GM21526 (cell line): ENCODE results near the gene ISCU.
A peak's percentile ranks its signal among the peaks of the same experiment; 100 is the strongest.

Experiments
- ATAC-seq: cut with Tn5 transposase; IDR thresholded peaks from one replicate; pipeline ENCODE4 v1.9.1; 2021; ENCODE audit warnings: moderate library complexity; ENCODE audit not compliant: unreplicated experiment, low FRiP score

Gene ISCU

DNA sequence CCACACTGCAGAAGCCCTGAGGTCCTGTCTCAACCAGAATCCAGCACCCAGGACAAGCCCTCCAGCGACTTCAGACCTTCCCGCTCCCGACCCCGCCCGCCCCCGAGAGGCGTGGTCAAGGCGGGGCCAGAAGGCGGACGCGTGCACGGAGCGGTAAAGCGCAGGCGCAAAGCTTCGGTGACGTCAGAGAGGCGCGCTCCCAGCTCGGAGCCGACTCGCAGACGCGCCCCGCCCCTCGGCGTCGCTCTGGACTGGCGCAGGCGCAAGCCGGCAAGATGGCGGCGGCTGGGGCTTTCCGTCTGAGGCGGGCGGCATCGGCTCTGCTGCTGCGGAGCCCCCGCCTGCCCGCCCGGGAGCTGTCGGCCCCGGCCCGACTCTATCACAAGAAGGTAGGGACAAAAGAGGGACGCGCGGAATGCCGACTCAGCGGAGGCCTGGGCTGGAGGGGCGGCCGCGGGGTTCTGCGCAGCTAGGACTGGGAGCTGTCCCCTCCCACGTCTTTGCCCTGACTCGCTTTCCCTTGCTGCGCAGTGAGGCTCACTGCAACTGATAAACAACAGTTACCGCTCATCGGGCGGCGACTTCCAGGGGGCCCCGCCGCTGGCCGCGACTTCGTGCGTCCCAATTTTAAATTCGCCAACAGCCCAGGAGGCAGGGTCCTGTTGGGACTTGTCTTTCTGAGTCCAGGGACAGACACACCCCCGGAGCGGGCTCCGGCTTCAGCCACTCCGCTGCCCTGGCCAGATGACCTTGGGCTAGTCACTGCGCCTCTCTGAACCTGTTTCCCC lies at the start of gene ISCU:
ISCU (plus strand) TSS at position 249 of the 788 bp plus-strand sequence; CDS start at position 276, 27 bp downstream.
- ATAC-seq, result peak; percentile 52

DNA sequence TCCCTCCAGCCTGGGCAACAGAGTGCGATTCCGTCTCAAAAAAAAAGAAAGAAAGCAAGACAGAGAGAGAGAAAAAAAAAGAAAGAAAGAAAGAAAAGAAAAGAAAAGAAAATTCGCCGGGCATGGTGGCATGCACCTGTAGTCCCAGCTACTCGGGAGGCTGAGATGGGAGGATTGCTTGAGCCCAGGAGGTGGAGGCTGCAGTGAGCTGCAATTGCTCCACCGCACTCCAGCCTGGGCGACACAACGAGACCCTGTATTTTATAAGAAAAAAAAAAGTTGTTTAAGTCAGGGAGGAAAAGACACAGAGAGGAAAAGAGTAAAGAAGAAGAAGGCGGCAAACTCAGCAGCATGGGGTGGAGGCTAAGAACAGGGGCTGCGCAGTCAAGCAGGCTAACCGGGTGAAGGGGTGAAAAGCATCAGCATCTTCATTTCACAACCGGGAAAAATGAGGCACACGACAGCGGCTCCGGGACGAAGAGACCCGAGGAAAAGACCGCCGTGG lies 47.9 kb upstream of the ISCU start:
- no peak for ATAC-seq

DNA sequence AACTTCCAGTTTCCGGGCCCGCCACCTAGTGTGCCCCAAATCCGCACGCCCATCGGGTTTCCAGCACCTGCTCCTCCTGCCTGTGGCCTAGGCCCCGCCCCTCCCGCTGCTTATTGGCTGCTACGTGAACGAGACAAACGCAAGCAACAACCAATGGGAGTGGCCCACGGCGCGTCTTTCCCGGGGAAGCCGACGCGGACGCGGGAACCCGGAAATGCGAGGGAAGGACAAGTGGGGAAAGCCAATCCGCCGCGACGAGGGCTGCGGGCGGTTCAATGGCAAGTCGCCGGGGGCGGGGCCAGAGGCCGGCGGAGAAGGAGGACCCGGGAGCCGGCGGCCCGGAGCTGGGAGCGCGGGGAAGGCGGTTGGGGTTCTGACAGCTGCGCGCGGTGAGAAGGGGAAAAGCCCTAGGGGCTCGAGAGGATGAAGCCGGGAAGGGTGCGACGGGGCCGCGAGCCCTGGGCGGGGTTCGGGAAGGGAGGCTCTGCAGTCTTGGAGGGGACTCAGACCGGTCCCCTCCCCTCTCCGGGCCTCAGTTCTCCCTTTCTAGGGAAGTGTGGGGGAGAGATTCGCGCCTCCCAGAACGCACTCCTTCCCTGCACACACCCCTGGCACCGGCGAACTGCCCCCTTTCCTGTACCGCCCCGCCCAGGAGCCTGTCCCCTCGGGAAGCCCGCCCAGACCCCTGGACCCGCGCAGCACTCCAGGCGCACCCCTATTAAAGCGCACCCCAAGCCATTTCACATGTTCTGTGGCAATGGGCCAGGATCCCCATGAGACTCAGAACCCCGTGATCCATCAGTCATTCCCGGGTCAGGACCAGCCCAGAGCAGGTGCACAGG lies 47.2 kb upstream of the ISCU start, which contains the start of gene FICD:
FICD (plus strand) TSS at position 305 of the 842 bp plus-strand sequence. CDS start 1,696 bp downstream, outside the sequence.
- ATAC-seq, result peak; percentile 76

DNA sequence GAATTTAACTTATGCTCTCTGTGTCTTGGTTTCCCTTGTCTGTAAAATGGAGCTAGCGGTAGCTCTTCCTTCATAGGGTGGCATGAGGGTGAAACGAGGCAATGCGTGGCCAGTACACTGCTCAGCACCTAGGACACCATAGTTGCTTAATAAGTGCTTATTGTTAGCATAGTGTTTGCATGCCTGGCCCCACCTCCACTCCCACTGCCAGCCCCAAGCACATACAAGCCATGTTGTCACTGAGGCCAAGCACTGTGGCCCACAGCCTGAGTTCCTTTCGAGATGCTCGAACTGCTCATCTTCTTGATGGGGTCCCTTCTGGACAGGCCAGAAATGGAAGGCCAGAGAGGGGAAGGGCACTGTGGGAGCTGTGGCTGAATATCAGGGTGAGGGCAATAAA lies 46.5 kb upstream of the ISCU start:
- no peak for ATAC-seq

DNA sequence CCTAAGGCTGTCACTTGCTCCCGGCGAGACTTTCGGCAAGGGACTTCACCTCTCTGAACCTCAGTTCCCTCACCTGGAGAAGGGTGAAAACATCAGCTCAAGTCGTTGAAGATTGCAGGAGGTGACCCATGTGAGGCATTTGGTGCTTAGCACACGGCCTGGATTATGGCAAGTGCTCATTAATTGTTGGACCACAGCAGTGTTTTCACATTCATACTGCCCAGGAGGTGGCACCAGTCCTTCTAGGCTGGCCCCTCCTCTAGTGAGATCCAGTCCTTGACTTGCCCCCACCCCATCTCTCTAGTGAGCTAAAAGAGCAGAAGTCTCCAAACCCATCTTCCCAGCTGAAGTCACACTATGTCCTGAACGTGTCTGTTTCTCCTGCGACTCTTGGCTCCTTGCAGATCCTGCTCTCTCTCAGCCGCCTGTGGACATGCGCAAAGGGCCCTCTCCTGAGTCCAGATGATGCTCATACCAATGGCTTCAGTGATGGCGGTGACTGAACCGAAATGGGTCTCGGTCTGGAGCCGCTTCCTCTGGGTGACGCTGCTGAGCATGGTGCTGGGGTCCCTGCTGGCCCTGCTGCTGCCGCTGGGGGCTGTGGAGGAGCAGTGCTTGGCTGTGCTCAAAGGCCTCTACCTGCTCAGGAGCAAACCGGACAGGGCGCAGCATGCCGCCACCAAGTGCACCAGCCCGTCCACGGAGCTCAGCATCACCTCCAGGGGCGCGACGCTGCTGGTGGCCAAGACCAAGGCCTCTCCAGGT lies 45.7 kb upstream of the ISCU start:
- ATAC-seq, result no peak

DNA sequence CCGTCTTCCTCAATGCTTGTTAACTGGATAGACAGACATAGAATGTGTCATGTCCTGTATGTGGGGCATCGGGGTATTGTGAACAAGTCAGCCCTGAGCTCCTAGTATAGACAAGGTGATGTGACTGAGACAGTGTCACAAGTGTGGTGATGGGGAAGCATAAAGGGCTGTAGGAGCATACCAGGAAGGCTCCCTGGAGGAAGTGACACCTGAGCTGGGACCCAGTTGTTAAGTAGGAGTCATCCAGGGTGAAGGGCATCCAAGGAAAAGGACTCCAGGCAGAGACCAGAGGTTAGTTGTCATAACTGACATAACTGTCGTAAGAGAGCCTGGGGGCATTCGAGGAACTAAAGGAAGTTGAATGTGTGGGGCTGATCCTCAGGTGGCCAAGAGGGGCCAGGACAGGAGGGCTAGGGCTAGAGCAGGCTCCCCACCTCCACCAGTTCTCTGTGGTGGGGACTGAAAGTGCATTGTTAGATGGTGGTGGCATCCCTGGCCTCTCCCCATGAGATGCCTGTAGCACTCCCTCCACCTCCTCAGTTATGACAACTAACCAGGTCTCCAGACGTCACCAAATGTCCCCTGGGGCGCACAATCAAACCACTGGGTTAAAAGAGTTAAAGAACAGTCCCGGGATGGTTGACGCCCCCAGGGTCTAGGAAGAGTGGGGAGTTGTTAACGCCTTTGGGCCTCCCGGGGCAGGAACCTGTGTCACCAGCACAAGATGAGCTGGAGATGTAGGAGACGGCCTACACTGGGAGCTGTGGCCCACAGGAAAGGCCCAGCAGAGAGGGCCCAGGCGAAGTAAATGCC lies 44.9 kb upstream of the ISCU start:
- no peak for ATAC-seq

DNA sequence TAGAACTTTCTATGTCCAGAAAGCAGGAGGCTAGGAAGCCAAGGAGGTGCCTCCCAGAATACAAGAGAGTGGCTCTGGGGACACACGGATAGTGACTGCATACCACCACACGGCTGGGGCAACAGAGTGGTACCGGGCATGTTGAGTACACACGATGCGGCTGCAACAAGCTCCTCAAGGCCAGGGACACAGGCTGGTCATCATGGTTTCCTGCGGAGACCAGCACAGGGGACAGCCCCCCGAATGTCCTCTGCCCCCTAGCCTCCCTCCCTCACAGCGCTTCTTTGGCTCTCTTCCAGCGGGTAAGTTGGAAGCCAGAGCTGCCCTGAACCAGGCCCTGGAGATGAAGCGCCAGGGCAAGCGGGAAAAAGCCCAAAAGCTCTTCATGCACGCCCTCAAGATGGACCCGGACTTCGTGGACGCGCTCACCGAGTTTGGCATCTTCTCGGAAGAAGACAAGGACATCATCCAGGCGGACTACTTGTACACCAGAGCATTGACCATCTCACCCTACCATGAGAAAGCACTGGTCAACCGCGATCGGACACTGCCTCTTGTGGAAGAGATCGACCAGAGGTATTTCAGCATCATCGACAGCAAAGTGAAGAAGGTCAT lies 44.2 kb upstream of the ISCU start:
- no peak for ATAC-seq

DNA sequence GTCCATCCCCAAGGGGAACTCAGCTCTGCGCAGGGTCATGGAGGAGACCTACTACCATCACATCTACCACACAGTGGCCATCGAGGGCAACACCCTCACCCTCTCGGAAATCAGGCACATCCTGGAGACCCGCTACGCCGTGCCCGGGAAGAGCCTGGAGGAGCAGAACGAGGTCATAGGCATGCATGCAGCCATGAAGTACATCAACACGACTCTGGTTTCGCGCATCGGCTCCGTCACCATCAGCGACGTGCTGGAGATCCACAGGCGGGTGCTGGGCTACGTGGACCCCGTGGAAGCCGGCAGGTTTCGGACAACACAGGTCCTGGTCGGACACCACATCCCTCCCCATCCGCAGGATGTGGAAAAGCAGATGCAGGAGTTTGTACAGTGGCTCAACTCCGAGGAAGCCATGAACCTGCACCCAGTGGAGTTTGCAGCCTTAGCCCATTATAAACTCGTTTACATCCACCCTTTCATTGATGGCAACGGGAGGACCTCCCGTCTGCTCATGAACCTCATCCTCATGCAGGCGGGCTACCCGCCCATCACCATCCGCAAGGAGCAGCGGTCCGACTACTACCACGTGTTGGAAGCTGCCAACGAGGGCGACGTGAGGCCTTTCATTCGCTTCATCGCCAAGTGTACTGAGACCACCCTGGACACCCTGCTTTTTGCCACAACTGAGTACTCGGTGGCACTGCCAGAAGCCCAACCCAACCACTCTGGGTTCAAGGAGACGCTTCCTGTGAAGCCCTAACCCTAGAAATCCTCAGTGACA lies 43.5 kb upstream of the ISCU start:
- no peak for ATAC-seq

DNA sequence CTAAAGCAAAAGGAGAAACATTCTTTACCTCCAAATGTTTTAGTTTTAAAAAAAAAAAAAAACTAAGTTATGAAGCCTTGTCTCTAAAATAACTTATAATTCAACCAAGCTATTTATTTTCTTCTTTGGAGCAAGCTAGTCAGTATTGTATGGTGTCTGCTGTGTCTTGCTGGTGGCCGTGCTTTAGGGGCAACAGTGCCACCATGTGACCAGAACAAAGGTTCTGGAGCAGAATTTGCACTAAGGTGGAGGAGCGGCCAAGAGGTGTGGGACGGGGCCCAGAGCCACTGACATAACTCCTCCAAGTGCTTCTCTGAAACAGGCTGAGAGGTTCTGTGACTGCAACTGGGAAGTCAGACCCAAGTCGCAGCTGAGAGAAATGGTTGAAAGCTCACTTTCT lies 42.8 kb upstream of the ISCU start:
- no peak for ATAC-seq

DNA sequence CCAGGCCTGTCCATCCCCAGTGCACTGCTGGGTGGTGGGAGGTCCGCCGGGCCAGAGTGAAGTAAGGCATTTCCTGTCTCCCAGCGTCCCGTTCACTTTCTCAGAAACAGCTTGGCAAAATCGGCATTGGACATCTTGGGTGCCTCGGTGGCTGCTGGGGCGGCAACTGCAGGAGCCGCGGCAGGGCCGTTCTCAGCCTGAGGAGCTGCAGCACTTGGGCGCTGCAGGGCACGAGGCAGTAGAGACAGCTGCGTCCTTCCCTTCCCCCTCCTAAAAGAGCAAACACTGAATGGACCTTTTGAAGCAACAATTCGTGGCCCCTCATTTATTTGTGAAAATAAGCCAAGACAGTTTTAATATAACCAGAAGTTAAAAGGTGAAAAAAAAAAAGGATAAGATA lies 39.0 kb upstream of the ISCU start:
- no peak for ATAC-seq

DNA sequence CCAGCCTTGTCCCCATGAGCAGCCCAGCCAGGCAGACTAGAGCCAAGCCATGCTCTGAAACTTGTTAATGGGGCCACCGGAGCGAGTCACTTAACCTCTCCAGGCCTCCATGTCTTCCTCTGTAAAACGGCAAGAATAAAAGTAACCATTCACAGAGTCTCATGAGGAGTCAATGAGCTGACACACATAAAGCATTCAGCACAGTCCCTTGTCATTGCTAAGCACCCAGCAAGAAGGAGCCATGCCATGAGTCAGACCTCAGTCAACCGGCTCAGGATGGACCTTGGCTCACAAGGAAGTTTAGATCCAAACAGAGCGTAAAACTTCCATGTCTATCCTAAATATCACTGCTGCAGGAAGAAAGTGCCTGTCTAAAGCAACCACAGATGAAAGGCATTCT lies 36.7 kb upstream of the ISCU start:
- no peak for ATAC-seq

DNA sequence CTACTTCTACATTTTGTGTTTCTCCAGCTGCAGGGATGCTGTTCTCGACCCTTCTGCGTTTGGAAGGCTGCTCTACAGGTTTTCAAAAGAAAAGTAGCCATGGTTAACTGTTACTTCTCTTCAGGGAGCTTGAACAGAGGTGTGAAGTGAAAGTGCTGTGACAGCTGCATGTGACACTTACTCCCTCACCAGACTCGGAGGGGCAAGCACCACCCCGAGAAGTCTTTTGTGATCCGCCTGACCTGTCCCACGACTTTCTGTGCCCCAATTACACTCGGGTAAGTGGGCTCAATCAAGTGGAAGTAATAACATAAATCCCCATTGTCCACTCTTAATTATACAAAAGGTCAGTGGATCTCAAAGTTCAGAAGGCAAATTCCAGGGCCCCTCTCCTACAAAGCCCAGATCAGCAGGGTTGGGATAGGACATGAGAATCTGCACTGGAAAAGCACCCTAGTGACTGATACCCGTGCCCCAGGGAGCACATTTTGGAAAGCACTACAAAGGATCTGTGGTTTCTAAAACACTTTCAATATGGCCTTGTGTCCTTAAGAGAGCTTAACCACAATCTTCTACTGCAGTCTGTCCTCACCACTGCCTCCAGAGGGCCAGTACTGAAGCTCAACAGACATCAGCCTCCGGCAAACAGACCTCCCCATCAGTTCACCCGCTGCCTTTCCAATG lies 35.8 kb upstream of the ISCU start:
- no peak for ATAC-seq

DNA sequence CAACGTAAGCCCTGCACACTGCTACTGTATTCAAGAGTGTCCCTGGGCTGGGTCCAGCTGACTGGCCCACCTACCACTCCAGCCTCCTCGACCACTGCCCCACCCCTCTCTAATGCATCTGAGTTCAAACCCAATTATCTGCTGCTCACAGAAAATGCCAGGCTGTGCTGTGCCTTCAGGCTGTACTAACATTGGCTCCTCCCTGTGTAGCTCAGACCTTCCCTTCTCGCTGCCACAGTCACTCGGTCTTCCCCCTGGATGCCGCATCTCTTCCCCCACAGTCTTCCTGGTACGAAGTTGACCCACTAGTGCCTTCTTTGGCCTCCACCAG lies 35.3 kb upstream of the ISCU start:
- no peak for ATAC-seq

DNA sequence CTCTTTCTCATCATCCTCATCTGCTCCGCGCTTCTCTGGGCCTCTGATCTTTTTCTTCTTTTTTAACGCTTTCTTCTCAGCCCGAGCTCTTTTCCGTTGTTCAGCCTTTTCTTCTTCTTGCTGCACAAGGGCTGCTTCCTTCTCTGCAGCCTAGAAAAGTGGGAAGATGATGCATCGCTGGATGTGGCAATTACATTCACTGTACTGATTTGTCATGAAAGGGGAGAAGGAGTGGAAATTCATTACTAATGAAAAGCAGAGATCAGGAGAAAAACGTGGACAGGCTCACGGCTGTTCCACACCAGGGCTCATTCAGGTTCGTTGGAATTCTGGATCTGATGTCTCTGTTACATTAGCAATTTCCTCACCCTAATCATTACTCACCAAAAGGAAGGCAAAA lies 32.2 kb upstream of the ISCU start:
- ATAC-seq, result no peak

DNA sequence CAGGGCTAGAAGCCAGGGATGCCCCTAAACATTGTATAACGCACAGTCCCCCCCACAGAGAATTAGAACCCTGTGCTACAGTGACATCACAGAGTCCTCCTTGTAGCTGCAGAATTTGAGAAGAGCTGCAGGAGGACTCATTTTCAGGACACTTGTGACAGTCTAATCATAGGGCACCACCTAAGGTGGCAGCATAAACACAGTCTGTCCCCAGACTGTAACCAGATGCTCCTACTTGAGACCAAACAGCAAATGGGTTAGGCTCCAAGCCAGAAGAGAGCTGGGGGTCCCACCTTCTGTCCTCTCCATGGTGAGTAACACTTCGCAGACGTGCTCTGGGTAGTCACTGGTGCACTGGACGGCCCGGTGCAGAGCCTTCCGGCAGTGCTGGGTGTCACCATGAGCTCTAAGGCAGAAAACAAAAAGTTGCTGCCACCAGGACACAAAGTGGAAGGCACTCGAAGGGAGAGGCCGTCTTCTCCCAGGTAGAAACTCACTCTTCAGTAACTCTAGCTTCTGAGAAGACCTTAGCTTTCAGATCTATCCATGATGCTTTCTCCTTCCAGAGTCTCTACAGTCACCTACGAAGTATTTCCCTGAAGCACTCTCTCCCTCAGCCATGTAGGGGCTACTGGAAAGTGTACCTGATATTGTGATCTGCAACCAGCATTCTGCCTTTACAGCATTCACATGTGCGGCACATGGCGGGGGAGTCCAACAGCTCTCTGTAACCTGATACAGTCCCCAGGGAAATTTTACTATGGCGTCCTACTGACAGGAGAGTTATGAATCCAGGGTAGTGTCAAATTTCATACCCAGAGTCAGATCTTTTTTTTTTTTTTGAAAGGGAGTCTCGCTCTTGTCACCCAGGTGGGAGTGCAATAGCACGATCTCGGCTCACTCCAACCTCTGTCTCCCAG lies 30.2 kb upstream of the ISCU start:
- ATAC-seq, result no peak

DNA sequence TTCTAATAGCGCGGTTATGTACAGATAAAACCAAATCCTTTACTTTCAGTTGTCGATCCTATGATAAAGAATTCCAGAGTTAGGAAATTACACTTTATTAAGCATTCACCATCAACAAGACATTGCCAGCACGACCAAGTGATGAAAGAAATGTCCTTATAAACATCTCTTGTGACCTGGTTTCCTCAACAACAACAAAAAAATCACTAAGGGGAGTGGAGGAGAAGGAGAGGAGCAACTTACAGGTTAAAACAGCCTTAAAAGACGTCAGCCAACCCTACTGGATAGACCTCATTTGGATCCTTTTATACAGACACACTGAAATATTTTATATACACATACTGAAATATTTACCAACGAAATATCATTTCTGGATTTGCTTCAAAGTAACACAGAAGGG lies 24.2 kb upstream of the ISCU start:
- ATAC-seq, result no peak

DNA sequence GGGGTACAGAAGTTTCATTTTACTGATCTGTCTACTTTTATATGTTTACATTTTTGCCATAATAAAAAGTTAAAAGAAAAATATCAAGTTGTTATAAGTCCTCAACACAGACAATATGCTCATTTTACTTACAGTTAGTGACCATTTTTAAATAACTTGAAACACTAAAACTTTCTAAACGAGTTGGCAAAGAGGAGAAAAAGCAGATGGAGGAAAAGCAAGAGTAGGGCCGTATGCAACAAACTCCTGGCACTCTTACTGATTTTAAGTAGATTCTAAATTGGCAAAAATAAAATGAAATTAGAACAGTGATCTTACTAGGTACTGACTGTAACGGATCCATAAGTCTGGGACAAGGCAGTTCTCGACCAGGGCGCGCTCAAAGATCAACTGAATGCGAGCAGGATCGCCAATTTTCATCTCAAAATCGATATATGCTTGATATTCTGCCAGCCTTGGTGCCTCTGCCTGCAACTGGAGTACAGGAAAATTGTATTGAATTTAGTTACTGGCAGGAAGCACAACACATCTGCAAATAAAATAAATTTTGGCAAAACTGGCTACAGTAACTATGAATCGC lies 23.7 kb upstream of the ISCU start:
- ATAC-seq, result no peak
